Muscle layer of duodenum (tissue), 2 donors: Measurements from ENCODE around the gene SCN8A.

ENCODE experiments used
- H3K27ac ChIP-seq: one replicate; pipeline ENCODE4 v1.7.0; 2013; ENCODE audit warnings: mild to moderate bottlenecking, low read length
- H3K27me3 ChIP-seq: one replicate; pipeline ENCODE4 v1.7.0; 2013; ENCODE audit warnings: low read depth, mild to moderate bottlenecking, control low read depth, low read length
- H3K36me3 ChIP-seq, 2 donors: one replicate each; pipeline ENCODE4 v1.7.0; 2013; ENCODE audit warnings: low read length in 2 of 2, control low read depth in 1 of 2, mild to moderate bottlenecking in 1 of 2; ENCODE audit not compliant: insufficient read depth in 2 of 2, control insufficient read depth in 1 of 2
- H3K4me1 ChIP-seq, 2 donors: one replicate each; pipeline ENCODE4 v1.7.0; 2013; ENCODE audit warnings: low read length in 2 of 2, mild to moderate bottlenecking in 2 of 2, control low read depth in 1 of 2, moderate library complexity in 1 of 2; ENCODE audit not compliant: insufficient read depth in 2 of 2, control insufficient read depth in 1 of 2
- H3K4me3 ChIP-seq, 2 donors: one replicate each; pipeline ENCODE4 v1.7.0; 2013; ENCODE audit warnings: low read length in 2 of 2, low read depth in 1 of 2, mild to moderate bottlenecking in 1 of 2
- H3K9me3 ChIP-seq, 2 donors: one replicate each; pipeline ENCODE4 v1.7.0; 2013; ENCODE audit warnings: low read length in 2 of 2, control low read depth in 1 of 2, mild to moderate bottlenecking in 1 of 2; ENCODE audit not compliant: control insufficient read depth in 1 of 2
- donor health status: healthy.

SCN8A gene

DNA sequence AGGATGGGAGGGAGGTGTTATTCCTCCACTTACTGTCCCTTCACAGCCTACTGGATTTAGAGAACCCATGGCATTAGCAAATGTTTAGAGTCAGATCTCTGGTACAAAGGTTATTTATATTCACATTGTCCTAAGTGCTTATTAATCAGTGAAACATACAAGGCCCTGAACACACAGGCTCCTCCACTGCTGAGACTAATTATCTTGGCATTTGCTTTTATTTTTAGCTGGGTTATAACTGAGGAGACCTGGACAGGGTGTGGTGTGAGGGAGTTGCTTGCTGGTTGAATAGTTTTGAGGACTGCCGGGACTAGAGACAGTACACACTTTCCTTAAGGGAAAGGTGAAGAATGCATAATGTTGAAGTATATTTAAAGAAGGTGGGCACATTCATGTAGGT lies 180.0 kb downstream of the SCN8A start:
- no peak overlapping the region for H3K4me3 ChIP-seq
- no peaks in the 10 kb centered on the region for H3K9me3 ChIP-seq
- H3K36me3 ChIP-seq: no peaks in the 10 kb centered on the region
- H3K27me3 ChIP-seq: no peaks in the 10 kb centered on the region
- H3K27ac ChIP-seq: no peak overlapping the region
- H3K4me1 ChIP-seq: no peaks in the 10 kb centered on the region

DNA sequence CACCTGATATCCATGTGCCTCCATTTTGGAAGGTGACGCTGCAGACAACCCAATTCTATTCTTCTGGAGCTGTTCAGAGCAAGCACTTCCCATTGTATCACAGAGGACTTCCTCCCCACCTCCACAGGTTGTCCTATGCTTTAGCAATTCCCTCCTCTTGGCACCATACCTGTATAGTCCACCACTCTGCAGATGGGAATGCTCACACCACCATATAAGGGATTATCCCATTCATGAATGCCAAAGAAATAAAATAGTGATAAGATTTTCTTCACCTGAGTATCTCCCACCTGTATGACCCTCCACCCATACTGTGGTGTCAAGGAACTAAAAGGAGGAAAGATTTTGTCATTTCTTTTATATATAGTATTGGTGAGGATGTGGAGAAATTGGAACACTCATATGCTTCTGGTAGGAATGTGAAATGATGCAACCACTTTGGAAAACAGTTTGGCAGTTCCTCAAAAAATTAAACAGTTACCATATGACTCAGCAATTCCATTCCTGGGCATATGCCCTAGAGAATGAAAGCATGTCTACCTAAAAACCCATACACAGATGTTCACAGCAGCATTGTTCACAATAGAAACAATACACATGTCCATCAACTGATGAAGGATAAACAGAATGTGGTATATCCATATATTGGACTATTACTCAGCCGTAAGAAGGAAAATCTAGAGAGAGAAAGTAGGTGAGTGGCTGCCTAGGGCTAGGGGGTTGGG lies 182.3 kb downstream of the SCN8A start:
- Histone ChIP-seq H3K9me3 (no peaks in the 10 kb centered on the region), H3K27me3 (no peaks in the 10 kb centered on the region), H3K4me1 (no peaks in the 10 kb centered on the region), H3K4me3 (no peak overlapping the region), H3K27ac (no peak overlapping the region), H3K36me3 (no peaks in the 10 kb centered on the region)

DNA sequence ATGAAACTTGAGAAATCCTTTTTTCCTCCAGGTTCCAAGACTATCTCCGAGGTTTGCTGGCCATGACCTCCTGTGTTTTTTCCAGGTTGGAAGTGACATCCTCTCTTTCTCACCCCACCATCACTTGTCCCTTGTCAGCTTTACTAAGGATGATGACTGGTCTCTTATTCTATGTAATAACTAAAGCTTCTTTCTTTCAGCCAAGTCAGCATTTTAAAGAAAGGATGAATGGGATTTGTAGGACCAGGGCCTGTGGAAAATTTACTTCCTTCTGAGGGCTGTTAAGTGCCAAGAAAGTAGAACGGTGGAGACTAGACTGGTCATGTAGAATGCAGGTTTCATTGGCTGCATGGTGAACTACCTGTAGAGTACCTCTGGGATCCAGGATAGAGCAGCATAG lies 183.9 kb downstream of the SCN8A start:
- H3K36me3 ChIP-seq: no peaks in the 10 kb centered on the region
- H3K27ac ChIP-seq: no peak overlapping the region
- H3K9me3 ChIP-seq: no peaks in the 10 kb centered on the region
- H3K4me3 ChIP-seq: no peak overlapping the region
- H3K27me3 ChIP-seq: no peaks in the 10 kb centered on the region
- no peaks in the 10 kb centered on the region for H3K4me1 ChIP-seq

DNA sequence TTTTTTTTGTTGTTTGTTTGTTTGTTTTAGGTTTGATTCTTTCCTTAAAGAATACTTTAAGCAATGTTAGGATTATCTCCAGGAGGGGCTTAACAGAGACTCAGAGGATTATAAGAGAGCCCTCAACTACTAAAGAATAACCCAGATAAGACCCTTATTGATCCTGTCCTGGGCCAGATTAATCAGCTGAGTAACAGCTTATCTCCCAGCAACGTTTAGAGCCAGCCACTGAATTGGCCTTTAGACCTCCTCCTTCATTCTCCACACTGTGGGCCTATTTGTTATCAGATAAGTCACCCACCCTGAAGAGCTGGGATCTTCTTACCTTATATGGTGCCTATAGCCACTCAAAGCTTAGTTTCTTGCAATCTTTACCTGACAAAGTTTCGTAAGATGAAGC lies 186.4 kb downstream of the SCN8A start:
- Histone ChIP-seq H3K4me1 (no peaks in the 10 kb centered on the region), H3K4me3 (no peak overlapping the region), H3K27ac (no peak overlapping the region)

DNA sequence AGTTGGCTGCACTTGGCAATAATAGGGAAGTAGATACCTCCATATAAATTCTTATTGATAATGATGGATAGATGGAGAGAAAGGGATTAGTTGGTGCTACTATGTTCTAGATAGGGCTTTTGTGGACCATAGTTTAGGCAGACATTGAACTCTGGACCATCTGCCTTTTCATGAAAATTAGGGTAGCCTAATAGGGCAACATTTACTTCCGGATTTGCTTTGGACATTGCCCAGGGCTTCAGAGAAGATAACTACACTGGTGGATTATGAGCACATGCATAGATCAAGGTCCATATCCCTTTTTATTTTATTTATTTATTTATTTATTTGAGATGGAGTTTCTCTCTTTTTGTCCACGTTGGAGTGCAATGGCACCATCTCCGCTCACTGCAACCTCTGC lies 186.9 kb downstream of the SCN8A start:
- no peak overlapping the region for H3K4me3 ChIP-seq
- no peak overlapping the region for H3K27ac ChIP-seq
- H3K27me3 ChIP-seq: no peaks in the 10 kb centered on the region
- H3K9me3 ChIP-seq: no peaks in the 10 kb centered on the region
- no peaks in the 10 kb centered on the region for H3K4me1 ChIP-seq
- H3K36me3 ChIP-seq: no peaks in the 10 kb centered on the region

More for the DNA sequence above, 186.4 kb downstream of the SCN8A start:
- H3K27me3 ChIP-seq: no peaks in the 10 kb centered on the region
- no peaks in the 10 kb centered on the region for H3K9me3 ChIP-seq
- H3K36me3 ChIP-seq: no peaks in the 10 kb centered on the region

DNA sequence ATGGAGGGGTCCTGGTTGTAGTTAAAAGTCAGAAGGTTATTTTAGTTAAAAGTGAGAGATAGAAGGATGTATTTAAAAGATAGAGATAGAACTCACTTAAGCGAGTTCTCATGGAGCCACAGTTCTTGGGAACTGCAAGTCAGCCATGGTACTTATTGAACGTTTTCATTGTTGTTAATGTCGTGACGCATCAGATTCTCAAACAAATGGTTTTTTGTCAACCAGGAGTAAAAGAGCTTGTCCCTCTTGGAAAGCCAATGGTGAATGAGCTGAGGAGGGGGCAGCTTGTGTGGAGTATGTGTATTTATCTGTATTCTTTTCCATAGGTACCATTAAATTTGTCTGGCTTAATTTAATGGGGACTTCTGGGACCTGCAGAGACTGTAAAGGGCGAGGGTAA lies 188.8 kb downstream of the SCN8A start:
- H3K36me3 ChIP-seq: no peaks in the 10 kb centered on the region
- no peak overlapping the region for H3K4me3 ChIP-seq
- no peak overlapping the region for H3K27ac ChIP-seq
- H3K9me3 ChIP-seq: no peaks in the 10 kb centered on the region
- no peaks in the 10 kb centered on the region for H3K27me3 ChIP-seq
- no peaks in the 10 kb centered on the region for H3K4me1 ChIP-seq

DNA sequence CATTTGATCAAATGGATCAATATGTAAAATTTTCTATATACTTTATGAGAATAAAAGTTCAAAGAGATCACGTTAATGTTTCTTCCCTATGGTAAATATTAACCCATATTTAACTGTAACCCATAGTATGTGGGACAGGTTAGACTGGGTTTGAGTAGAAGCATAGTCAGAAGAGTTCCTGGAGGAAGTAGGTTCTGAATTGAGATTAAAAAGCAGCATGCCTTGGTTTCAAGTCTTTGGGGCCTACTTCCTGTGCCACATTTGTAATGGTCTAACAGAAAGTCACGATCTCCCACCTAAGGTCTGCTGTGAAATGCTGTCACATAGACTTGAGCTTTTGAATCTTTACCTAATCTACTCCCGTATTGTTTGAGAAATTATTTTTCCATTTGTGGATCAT lies 193.7 kb downstream of the SCN8A start:
- H3K4me3 ChIP-seq: no peak overlapping the region
- H3K9me3 ChIP-seq: no peaks in the 10 kb centered on the region
- no peaks in the 10 kb centered on the region for H3K27me3 ChIP-seq
- no peaks in the 10 kb centered on the region for H3K4me1 ChIP-seq
- H3K27ac ChIP-seq: no peak overlapping the region
- H3K36me3 ChIP-seq: no peaks in the 10 kb centered on the region

DNA sequence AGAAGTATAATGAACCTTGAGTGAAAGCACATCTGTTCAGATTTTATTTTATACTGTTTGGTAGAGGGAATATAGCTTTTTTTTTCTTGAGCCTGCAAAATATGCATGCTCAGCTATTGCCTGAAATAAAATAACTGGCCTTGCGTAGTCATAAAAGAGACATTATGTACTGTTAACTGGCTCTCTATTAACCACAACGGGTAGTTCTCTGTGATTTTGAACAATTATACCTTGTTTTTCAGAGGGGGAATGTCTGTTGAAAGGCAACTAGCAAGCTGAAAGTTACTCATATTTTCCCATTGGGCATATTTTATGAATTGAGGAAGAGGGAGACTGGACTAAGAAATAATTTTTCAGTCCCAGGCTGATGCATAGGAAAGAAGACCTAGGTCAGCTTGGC lies 194.9 kb downstream of the SCN8A start:
- H3K9me3 ChIP-seq: no peaks in the 10 kb centered on the region
- H3K36me3 ChIP-seq: no peaks in the 10 kb centered on the region
- no peaks in the 10 kb centered on the region for H3K4me1 ChIP-seq
- H3K27me3 ChIP-seq: no peaks in the 10 kb centered on the region
- no peak overlapping the region for H3K27ac ChIP-seq
- no peak overlapping the region for H3K4me3 ChIP-seq

DNA sequence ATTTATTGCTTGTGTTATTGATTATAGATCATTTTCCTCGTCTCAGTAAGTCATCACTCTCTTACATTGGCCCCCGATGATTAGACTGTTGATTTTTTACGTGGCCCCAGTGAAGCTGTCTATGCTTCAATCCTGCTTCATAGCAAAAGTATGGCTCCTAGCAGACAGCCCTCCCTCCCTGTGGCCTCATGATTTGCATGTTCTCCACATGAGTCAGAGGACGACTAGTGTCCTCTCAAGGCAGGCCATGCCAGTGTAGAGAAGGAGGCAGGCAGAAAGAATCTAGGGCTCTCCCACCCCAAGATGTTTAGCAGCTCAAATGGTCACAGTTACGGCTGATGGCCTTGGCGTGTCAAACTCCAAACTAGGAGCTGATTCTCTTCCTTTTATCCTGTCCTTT lies 197.8 kb downstream of the SCN8A start:
- Histone ChIP-seq H3K4me3 (no peak overlapping the region), H3K9me3 (no peaks in the 10 kb centered on the region), H3K4me1 (no peaks in the 10 kb centered on the region), H3K36me3 (no peaks in the 10 kb centered on the region), H3K27me3 (no peaks in the 10 kb centered on the region), H3K27ac (no peak overlapping the region)

DNA sequence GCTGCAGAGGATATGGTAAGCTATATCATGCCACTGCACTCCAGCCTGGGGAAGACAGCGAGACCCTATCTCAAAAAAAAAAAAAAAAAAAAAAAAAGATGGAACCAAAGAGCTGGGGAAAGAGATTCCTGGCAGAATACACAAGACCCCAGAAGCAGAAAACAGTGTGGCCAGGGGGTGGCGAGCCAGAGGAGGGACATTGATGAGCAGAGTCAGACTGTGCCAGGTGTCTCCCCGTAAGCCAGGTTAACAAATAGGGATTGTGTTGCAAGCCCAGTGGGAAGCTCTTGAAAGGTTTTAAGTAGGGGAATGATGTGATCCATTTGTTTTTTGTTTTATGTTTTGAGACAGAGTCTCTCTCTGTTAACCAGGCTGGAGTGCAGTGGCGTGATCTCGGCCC lies 201.4 kb downstream of the SCN8A start:
- H3K4me1 ChIP-seq: no peaks in the 10 kb centered on the region
- H3K9me3 ChIP-seq: no peaks in the 10 kb centered on the region
- no peak overlapping the region for H3K4me3 ChIP-seq
- no peaks in the 10 kb centered on the region for H3K27me3 ChIP-seq
- no peaks in the 10 kb centered on the region for H3K36me3 ChIP-seq
- H3K27ac ChIP-seq: no peak overlapping the region

DNA sequence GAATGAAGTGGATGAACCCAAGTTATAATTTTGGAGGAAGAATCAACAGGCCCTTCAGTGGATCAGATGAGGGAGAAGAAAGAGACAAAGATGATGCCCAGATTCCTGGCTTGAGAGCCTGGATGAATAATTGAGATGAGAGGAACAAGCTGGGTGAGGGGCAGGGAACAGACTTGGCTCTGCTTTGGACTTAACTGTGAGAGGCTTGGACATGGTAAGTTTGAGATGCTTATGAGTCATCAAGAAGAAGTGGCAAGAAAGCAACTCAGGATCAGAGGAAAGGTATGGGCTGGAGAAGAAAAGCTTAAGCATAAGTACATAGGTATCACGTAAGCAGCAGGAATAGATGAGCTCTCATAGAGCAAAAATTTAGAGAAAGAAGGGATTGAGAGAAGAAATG lies 202.2 kb downstream of the SCN8A start:
- no peaks in the 10 kb centered on the region for H3K36me3 ChIP-seq
- no peak overlapping the region for H3K27ac ChIP-seq
- no peak overlapping the region for H3K4me3 ChIP-seq
- no peaks in the 10 kb centered on the region for H3K9me3 ChIP-seq
- H3K4me1 ChIP-seq: no peaks in the 10 kb centered on the region
- H3K27me3 ChIP-seq: no peaks in the 10 kb centered on the region

DNA sequence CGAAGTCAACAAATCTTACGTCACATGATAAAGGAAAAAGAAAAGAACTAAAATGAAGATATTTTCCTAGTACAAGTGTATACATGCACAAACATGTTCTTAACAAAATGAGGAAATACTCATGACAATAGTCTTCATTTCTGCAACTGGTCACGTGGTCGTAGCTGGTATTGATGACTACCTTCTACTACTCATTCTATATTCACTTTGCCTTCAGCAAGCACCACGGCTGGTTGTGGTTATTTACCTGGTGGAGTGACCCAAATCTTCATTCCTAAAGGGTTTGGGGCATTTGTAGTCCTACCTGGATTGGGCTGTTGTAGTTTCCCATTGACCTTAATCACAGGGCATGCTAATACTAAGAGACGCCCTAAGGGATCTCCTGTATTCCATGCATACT lies 206.3 kb downstream of the SCN8A start:
- Histone ChIP-seq H3K27ac (no peak overlapping the region), H3K9me3 (no peaks in the 10 kb centered on the region), H3K36me3 (no peaks in the 10 kb centered on the region), H3K27me3 (no peaks in the 10 kb centered on the region), H3K4me1 (no peaks in the 10 kb centered on the region), H3K4me3 (no peak overlapping the region)
